Karpas-422 (cell line): ENCODE results near the gene GJB4. TPM values are rescaled to one million over a fixed set of nuclear protein-coding genes. Genes with fewer than 3 reads are reported as not detected.
A peak's percentile ranks its signal among the peaks of the same experiment; 100 is the strongest.

Experiments used
- DNase-seq: peaks from one replicate; pipeline ENCODE4 v3.0.0-alpha.2; 2015
- H2AFZ ChIP-seq: fragments of 200-600 bp; sonication (generic); 2 replicates; pipeline ENCODE4 v1.6.1; 2014; ENCODE audit warnings: antibody characterized with exemption, low read length, mixed read lengths
- H3K27ac ChIP-seq: fragments of 200-600 bp; sonication (generic); 2 replicates; pipeline ENCODE4 v1.5.1; 2014; ENCODE audit warnings: mild to moderate bottlenecking, low read length, moderate library complexity
- H3K27me3 ChIP-seq: fragments of 200-600 bp; sonication (generic); 2 replicates; pipeline ENCODE4 v1.6.1; 2014; ENCODE audit warnings: low read length, mixed read lengths
- H3K36me3 ChIP-seq: fragments of 200-600 bp; sonication (generic); 2 replicates; pipeline ENCODE4 v1.6.1; 2014; ENCODE audit warnings: low read length, mixed read lengths; ENCODE audit not compliant: insufficient read depth
- H3K4me1 ChIP-seq: fragments of 200-600 bp; sonication (generic); 2 replicates; pipeline ENCODE4 v1.6.1; 2014; ENCODE audit warnings: mild to moderate bottlenecking, low read length, mixed read lengths
- H3K4me2 ChIP-seq: fragments of 200-600 bp; sonication (generic); 2 replicates; pipeline ENCODE4 v1.6.1; 2014; ENCODE audit warnings: low read length, low read depth, mild to moderate bottlenecking; ENCODE audit not compliant: poor library complexity, severe bottlenecking
- H3K4me3 ChIP-seq: fragments of 200-600 bp; sonication (generic); 2 replicates; pipeline ENCODE4 v1.5.1; 2014; ENCODE audit warnings: mild to moderate bottlenecking, antibody characterized with exemption, low read length, mixed read lengths
- H3K79me2 ChIP-seq: fragments of 200-600 bp; sonication (generic); 2 replicates; pipeline ENCODE4 v1.6.1; 2014; ENCODE audit warnings: mild to moderate bottlenecking, low read length, mixed read lengths
- H3K9ac ChIP-seq: fragments of 200-600 bp; sonication (generic); 2 replicates; pipeline ENCODE4 v1.6.0; 2014; ENCODE audit warnings: low read length
- H3K9me2 ChIP-seq: fragments of 200-600 bp; sonication (generic), shearing (Covaris generic); replicated peaks from 2 replicates; pipeline ENCODE4 v1.6.0; 2014; ENCODE audit warnings: mild to moderate bottlenecking, low read length, moderate library complexity; ENCODE audit not compliant: insufficient read depth
- H3K9me3 ChIP-seq: fragments of 300-700, 200-600 bp; sonication (generic); 2 replicates; pipeline ENCODE4 v1.6.1; 2014; ENCODE audit warnings: low read length, mixed read lengths
- H4K20me1 ChIP-seq: fragments of 200-600 bp; sonication (generic); 2 replicates; pipeline ENCODE4 v1.6.1; 2014; ENCODE audit warnings: mild to moderate bottlenecking, antibody characterized with exemption, low read length, low read depth; ENCODE audit not compliant: insufficient read depth
- total RNA-seq: library from RNA; depleted of rRNA; stranded (reverse); fragments of >200 nt; shearing (Covaris generic); gene quantifications from 2 replicates; pipeline ENCODE4 v1.2.3, GENCODE V29; 2014; ENCODE audit warnings: low replicate concordance

GJB4 gene
- total RNA-seq, 1 experiment from 2014 or later, result not detected

DNA sequence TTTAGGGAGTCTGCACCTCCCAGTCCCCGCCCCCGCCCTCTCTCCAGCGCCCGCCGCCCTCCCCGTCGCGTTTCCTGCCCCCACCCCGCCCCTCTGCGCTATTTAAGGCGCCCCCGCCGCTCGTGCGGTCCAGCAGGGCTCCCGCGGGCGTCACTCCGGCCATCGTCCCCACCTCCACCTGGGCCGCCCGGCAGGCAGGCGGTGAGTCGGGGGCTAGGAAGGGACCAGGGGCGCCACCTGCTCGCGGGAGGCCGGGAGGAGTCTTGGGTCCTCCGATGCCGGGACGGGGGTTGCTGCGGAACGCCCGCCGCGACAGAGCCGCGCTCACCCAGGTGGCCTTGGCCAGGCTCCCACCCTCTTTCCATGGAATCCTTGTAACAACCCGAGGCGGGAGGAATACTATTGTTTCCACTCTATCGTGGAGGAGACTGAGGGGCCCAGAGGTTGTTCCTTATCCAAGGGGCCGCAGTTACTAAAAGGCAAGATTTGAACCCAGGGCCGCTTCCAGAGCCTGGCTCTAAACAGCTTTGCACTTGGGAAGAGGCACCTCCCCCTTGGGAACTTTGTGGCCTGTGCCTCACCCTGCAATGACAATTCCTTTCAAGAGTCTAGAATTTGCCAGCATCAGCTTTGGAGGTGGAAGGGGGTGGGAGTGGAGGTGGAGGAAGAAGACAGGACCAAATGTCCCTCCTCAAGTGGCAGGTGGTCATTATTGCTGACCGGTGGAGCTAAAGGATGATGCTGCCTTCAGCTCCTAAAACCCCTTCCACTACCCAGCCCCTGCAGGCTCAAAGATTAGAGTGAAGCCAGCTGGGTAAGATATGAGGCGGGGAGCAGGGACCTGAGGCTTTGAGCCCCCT lies 33.6 kb downstream of the GJB4 start, which contains the start of gene GJA4:
Gene GJA4 (plus strand): TSS at position 132 of the 860 bp plus-strand sequence. CDS start 1,215 bp downstream, outside the sequence.
- H3K4me2 ChIP-seq, result no peak within 1 kb of the TSS
- no peaks in the 10 kb centered on the region for H3K9me2 ChIP-seq
- H3K36me3 ChIP-seq, result no peaks in the 10 kb centered on the region
- no peak for DNase-seq
- peaks cover 27% of the 10 kb centered on the region for H3K4me1 ChIP-seq
- no peak within 1 kb of the TSS for H2AFZ ChIP-seq
- H3K9ac ChIP-seq, result no peak within 1 kb of the TSS
- no peaks in the 10 kb centered on the region for H3K27me3 ChIP-seq
- no peaks in the 10 kb centered on the region for H3K79me2 ChIP-seq
- H3K9me3 ChIP-seq, result no peaks in the 10 kb centered on the region
- H3K27ac ChIP-seq, result no peak within 1 kb of the TSS
- H4K20me1 ChIP-seq, result 0 out of 2 replicates have a peak, but pooled peaks cover 5% of the 10 kb centered on the region
- no peak within 1 kb of the TSS for H3K4me3 ChIP-seq

DNA sequence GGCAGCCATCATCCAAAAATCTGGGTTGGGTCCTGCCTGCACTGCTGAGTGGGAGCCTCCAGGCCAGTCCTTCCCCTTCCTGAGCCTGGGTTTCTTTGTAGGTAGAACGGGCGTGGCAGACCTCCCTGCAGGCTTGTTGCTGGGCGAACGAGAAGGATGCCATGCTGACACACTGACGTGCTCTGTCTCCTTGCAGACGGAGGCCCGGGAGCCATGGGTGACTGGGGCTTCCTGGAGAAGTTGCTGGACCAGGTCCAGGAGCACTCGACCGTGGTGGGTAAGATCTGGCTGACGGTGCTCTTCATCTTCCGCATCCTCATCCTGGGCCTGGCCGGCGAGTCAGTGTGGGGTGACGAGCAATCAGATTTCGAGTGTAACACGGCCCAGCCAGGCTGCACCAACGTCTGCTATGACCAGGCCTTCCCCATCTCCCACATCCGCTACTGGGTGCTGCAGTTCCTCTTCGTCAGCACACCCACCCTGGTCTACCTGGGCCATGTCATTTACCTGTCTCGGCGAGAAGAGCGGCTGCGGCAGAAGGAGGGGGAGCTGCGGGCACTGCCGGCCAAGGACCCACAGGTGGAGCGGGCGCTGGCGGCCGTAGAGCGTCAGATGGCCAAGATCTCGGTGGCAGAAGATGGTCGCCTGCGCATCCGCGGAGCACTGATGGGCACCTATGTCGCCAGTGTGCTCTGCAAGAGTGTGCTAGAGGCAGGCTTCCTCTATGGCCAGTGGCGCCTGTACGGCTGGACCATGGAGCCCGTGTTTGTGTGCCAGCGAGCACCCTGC lies 34.7 kb downstream of the GJB4 start:
- no peak overlapping the region for H3K4me3 ChIP-seq
- no peak overlapping the region for H2AFZ ChIP-seq
- H3K4me1 ChIP-seq, result peaks cover 27% of the 10 kb centered on the region
- peak; percentile 39 for DNase-seq
- H3K27me3 ChIP-seq, result no peaks in the 10 kb centered on the region
- H3K36me3 ChIP-seq, result no peaks in the 10 kb centered on the region
- no peaks in the 10 kb centered on the region for H3K79me2 ChIP-seq
- H4K20me1 ChIP-seq, result 0 out of 2 replicates have a peak, but pooled peaks cover 5% of the 10 kb centered on the region
- no peaks in the 10 kb centered on the region for H3K9me2 ChIP-seq
- no peak overlapping the region for H3K4me2 ChIP-seq
- no peak overlapping the region for H3K27ac ChIP-seq
- no peak overlapping the region for H3K9ac ChIP-seq
- no peaks in the 10 kb centered on the region for H3K9me3 ChIP-seq

DNA sequence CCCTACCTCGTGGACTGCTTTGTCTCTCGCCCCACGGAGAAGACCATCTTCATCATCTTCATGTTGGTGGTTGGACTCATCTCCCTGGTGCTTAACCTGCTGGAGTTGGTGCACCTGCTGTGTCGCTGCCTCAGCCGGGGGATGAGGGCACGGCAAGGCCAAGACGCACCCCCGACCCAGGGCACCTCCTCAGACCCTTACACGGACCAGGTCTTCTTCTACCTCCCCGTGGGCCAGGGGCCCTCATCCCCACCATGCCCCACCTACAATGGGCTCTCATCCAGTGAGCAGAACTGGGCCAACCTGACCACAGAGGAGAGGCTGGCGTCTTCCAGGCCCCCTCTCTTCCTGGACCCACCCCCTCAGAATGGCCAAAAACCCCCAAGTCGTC lies 35.2 kb downstream of the GJB4 start:
- DNase-seq, result no peak
- no peak overlapping the region for H3K4me3 ChIP-seq
- no peaks in the 10 kb centered on the region for H3K9me3 ChIP-seq
- no peaks in the 10 kb centered on the region for H3K36me3 ChIP-seq
- no peak overlapping the region for H2AFZ ChIP-seq
- no peaks in the 10 kb centered on the region for H3K27me3 ChIP-seq
- no peaks in the 10 kb centered on the region for H3K9me2 ChIP-seq
- H3K9ac ChIP-seq, result no peak overlapping the region
- H3K4me1 ChIP-seq, result peaks cover 27% of the 10 kb centered on the region
- 0 out of 2 replicates have a peak, but pooled peaks cover 5% of the 10 kb centered on the region for H4K20me1 ChIP-seq
- no peak overlapping the region for H3K27ac ChIP-seq
- no peaks in the 10 kb centered on the region for H3K79me2 ChIP-seq
- no peak overlapping the region for H3K4me2 ChIP-seq

DNA sequence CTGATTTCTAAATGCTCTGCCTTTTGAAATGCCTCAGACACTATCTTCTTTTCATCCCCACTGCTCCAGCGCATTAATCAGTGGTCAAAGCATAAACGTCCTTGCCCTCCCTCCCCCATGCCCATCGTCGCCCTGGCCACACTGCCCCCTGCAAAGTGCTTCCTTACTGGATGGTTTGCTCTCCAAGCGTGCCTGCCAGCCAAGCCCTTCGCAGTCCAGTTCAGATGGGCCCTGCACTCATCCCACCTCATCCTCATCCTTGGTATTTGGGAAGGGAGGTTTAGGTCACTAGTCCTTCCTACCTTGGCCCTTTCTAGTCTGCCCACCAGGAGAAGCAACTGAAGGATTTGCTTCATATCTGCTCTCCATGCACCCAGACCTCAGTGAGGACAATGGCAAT lies 36.4 kb downstream of the GJB4 start:
- Histone ChIP-seq H3K9me2 (no peaks in the 10 kb centered on the region), H3K79me2 (no peaks in the 10 kb centered on the region), H4K20me1 (0 out of 2 replicates have a peak, but pooled peaks cover 5% of the 10 kb centered on the region), H2AFZ (no peak overlapping the region), H3K27ac (no peak overlapping the region), H3K4me1 (peaks cover 27% of the 10 kb centered on the region), H3K36me3 (no peaks in the 10 kb centered on the region), H3K9me3 (no peaks in the 10 kb centered on the region), H3K9ac (no peak overlapping the region), H3K4me3 (no peak overlapping the region), H3K27me3 (no peaks in the 10 kb centered on the region), H3K4me2 (no peak overlapping the region)
- no peak for DNase-seq

DNA sequence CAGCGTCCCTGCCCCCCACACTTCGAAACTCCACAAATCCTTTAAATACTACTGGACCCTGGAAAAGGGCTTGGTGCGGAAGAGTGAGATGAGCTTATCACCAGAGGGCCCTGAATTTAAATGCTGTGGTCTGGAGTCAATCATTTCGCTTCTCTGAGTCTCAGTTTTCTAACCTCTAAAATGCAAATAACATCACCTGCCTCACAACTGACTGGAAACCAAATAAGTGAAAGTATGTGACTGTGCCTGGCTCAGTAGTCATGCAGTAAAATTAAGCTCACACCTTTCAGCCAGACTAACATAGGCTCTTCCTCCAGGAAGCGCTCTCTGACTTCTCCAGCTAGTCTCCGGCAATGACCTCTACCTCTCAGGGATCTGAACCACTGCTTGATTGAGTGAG lies 37.5 kb downstream of the GJB4 start:
- Histone ChIP-seq H3K4me3 (no peak overlapping the region), H3K9me2 (no peaks in the 10 kb centered on the region), H3K27me3 (no peaks in the 10 kb centered on the region), H3K27ac (no peak overlapping the region), H3K4me2 (peak overlapping the region; percentile 34), H4K20me1 (0 out of 2 replicates have a peak, but pooled peaks cover 5% of the 10 kb centered on the region), H3K4me1 (peaks cover 23% of the 10 kb centered on the region), H3K9ac (no peak overlapping the region), H3K9me3 (no peaks in the 10 kb centered on the region), H3K79me2 (no peaks in the 10 kb centered on the region), H2AFZ (no peak overlapping the region), H3K36me3 (no peaks in the 10 kb centered on the region)
- DNase-seq, result peak; percentile 58

DNA sequence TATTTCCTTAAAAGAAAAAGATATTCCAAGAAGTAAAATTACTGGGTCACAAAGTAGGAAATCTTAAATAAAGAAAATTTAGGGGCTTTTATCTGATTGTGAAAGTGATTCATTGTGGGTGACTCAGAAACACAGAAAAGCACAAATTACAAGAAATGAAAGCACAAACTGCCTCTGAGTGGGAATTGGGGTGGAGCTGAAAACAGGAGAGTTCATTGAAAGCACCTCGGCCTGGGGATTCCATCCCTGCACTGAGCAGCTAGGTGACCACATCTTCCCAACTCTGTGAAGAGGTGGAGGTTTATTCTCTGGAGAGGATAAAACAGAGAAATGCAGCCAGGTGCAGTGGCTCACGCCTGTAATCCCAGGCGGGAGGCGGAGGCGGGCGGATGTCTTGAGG lies 40.7 kb downstream of the GJB4 start:
- Histone ChIP-seq H3K36me3 (no peaks in the 10 kb centered on the region), H3K9me3 (no peaks in the 10 kb centered on the region), H3K4me3 (no peak overlapping the region), H3K4me2 (no peak overlapping the region), H3K27ac (no peak overlapping the region), H4K20me1 (no peaks in the 10 kb centered on the region), H2AFZ (no peak overlapping the region), H3K27me3 (no peaks in the 10 kb centered on the region), H3K9me2 (no peaks in the 10 kb centered on the region), H3K79me2 (no peaks in the 10 kb centered on the region), H3K9ac (no peak overlapping the region), H3K4me1 (peaks cover 17% of the 10 kb centered on the region)
- no peak for DNase-seq

DNA sequence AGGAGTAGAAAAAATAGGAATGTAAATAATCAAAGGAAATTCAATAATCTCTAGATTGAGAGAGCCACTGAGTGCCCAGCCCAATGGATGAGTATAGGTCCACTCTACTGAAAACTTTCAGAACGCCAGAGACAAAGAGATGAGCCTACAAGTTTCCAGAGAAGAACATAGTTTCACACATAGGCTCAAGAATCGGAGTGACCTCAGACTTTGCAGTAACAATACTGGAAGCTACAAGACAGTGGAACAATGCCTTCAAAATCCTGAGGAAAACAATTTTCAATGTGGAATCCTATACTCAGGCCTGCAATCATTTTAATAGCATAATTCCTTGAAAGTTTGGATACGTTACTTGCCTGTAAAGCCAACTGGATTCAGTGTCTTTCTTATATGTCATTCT lies 44.2 kb downstream of the GJB4 start:
- H4K20me1 ChIP-seq, result no peaks in the 10 kb centered on the region
- no peaks in the 10 kb centered on the region for H3K9me3 ChIP-seq
- H3K9me2 ChIP-seq, result no peaks in the 10 kb centered on the region
- H3K36me3 ChIP-seq, result no peaks in the 10 kb centered on the region
- no peaks in the 10 kb centered on the region for H3K79me2 ChIP-seq
- no peak overlapping the region for H3K4me2 ChIP-seq
- H3K27me3 ChIP-seq, result no peaks in the 10 kb centered on the region
- H2AFZ ChIP-seq, result no peak overlapping the region
- no peak overlapping the region for H3K4me3 ChIP-seq
- no peak for DNase-seq
- H3K9ac ChIP-seq, result no peak overlapping the region
- H3K27ac ChIP-seq, result no peak overlapping the region
- no peaks in the 10 kb centered on the region for H3K4me1 ChIP-seq

DNA sequence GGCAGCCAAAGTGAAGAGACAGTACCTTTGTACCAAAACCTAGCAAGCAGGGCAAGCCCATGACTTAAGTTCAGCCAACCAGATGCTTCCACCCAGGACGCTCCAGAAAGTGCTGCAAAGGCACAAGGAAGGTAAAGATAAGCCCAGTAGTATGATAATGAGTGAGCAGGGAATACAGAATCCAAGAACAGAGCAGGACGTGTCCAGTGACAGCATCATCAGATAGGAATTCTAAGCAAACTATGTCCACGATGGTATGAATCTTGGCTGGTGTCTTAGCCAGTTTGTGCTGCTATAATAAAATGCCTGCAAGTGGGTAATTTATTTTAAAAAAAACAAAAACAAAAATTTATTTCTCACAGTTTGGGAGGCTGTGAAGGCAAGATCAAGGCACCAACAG lies 46.9 kb downstream of the GJB4 start:
- Histone ChIP-seq H4K20me1 (no peaks in the 10 kb centered on the region), H3K9me2 (no peaks in the 10 kb centered on the region), H3K9me3 (no peaks in the 10 kb centered on the region), H3K79me2 (no peaks in the 10 kb centered on the region), H3K36me3 (no peaks in the 10 kb centered on the region), H3K4me2 (no peak overlapping the region), H3K9ac (no peak overlapping the region), H3K27me3 (no peaks in the 10 kb centered on the region), H2AFZ (no peak overlapping the region), H3K4me1 (no peaks in the 10 kb centered on the region), H3K4me3 (no peak overlapping the region), H3K27ac (no peak overlapping the region)
- no peak for DNase-seq
